Measurements from ENCODE around the gene CD99L2. TPM values are rescaled to one million over a fixed set of nuclear protein-coding genes. Genes with fewer than 3 reads are reported as not detected.

CD99L2 gene
- total RNA-seq, 1 donor from 2014 or later, result 61.9 TPM

GRCh38 chrX:150731795-150732194 is 166.7 kb downstream of the CD99L2 start:
- no peak overlapping the region for H3K4me3 Mint-ChIP-seq (ENCODE audit: unreplicated experiment)
- peaks cover 6% of the 10 kb centered on the region for H3K9me3 Mint-ChIP-seq (ENCODE audit: unreplicated experiment)
- H3K36me3 Mint-ChIP-seq (ENCODE audit: unreplicated experiment), result peaks cover 23% of the 10 kb centered on the region
- H3K27me3 Mint-ChIP-seq (ENCODE audit: unreplicated experiment), result no peaks in the 10 kb centered on the region
- H3K27ac Mint-ChIP-seq (ENCODE audit: unreplicated experiment), result no peak overlapping the region
- DNase-seq (ENCODE audit: extremely low spot score, unreplicated experiment), result no peak
- TF ChIP-seq CTCF (IDR thresholded peaks at IDR 0.05), result no peak
- H3K4me1 Mint-ChIP-seq (ENCODE audit: unreplicated experiment), result no peaks in the 10 kb centered on the region

- H3K9me3 Mint-ChIP-seq (ENCODE audit: unreplicated experiment), result peaks cover 9% of the 10 kb centered on the region
- H3K36me3 Mint-ChIP-seq (ENCODE audit: unreplicated experiment), result peaks cover 20% of the 10 kb centered on the region
- no peak overlapping the region for H3K27ac Mint-ChIP-seq (ENCODE audit: unreplicated experiment)
- no peak overlapping the region for H3K4me3 Mint-ChIP-seq (ENCODE audit: unreplicated experiment)
- no peak for TF ChIP-seq CTCF (IDR thresholded peaks at IDR 0.05)
- H3K4me1 Mint-ChIP-seq (ENCODE audit: unreplicated experiment), result no peaks in the 10 kb centered on the region
- H3K27me3 Mint-ChIP-seq (ENCODE audit: unreplicated experiment), result no peaks in the 10 kb centered on the region
- no peak for DNase-seq (ENCODE audit: extremely low spot score, unreplicated experiment)
Observed at GRCh38 chrX:150730719-150731118, 167.7 kb downstream of the CD99L2 start.

GRCh38 chrX:150729956-150730355 is 168.5 kb downstream of the CD99L2 start:
- no peak overlapping the region for H3K4me3 Mint-ChIP-seq (ENCODE audit: unreplicated experiment)
- TF ChIP-seq CTCF (IDR thresholded peaks at IDR 0.05), result no peak
- no peaks in the 10 kb centered on the region for H3K4me1 Mint-ChIP-seq (ENCODE audit: unreplicated experiment)
- peaks cover 12% of the 10 kb centered on the region for H3K9me3 Mint-ChIP-seq (ENCODE audit: unreplicated experiment)
- DNase-seq (ENCODE audit: extremely low spot score, unreplicated experiment), result no peak
- H3K27me3 Mint-ChIP-seq (ENCODE audit: unreplicated experiment), result no peaks in the 10 kb centered on the region
- peaks cover 16% of the 10 kb centered on the region for H3K36me3 Mint-ChIP-seq (ENCODE audit: unreplicated experiment)
- H3K27ac Mint-ChIP-seq (ENCODE audit: unreplicated experiment), result no peak overlapping the region

- Mint-ChIP-seq H3K4me1 (ENCODE audit: unreplicated experiment) (peaks cover 2% of the 10 kb centered on the region), H3K9me3 (ENCODE audit: unreplicated experiment) (peaks cover 5% of the 10 kb centered on the region), H3K27me3 (ENCODE audit: unreplicated experiment) (no peaks in the 10 kb centered on the region), H3K27ac (ENCODE audit: unreplicated experiment) (no peak overlapping the region), H3K4me3 (ENCODE audit: unreplicated experiment) (no peak overlapping the region), H3K36me3 (ENCODE audit: unreplicated experiment) (peaks cover 2% of the 10 kb centered on the region)
- no peak for DNase-seq (ENCODE audit: extremely low spot score, unreplicated experiment)
- TF ChIP-seq CTCF (IDR thresholded peaks at IDR 0.05), result no peak
Observed at GRCh38 chrX:150719621-150720020, 178.8 kb downstream of the CD99L2 start.

Other genes starting within 250 kb of the CD99L2 start
- gene MTMR1, start 205.3 kb downstream of the CD99L2 start, total RNA-seq, result 22.3 and 23.6 TPM in 2 replicates
- 26.8 and 31.6 TPM in 2 replicates for gene HMGB3, start 84.7 kb upstream of the CD99L2 start, total RNA-seq